HL-60/S4 treated with retinoic acid at 250 ng/mL for 4 days and 3 days (cell line): ENCODE measurements around the gene GALNT10.

ENCODE experiments used
- in situ Hi-C: fragments of 300-500 bp; cut with MboI; formaldehyde crosslinking; loops from 2 replicates; pipeline ENCODE4 v1.7.0; 2022; ENCODE audit warnings: low sequenced_read_pairs

The GALNT10 gene

GRCh38 chr5:154316223-154316935 lies 125.8 kb downstream of the GALNT10 start:
- in situ Hi-C loops, result no loop called here

- in situ Hi-C loops, result no loop called here
Measured at GRCh38 chr5:154317916-154318315, 127.4 kb downstream of the GALNT10 start.

- in situ Hi-C loops, result no loop called here
Measured at GRCh38 chr5:154318691-154319090, 128.2 kb downstream of the GALNT10 start.

- in situ Hi-C loops, result no loop called here
Measured at GRCh38 chr5:154319736-154320135, 129.2 kb downstream of the GALNT10 start.

GRCh38 chr5:154320224-154321089 lies 129.9 kb downstream of the GALNT10 start:
- in situ Hi-C loops, result no loop called here

GRCh38 chr5:154321546-154321945 lies 131.0 kb downstream of the GALNT10 start:
- in situ Hi-C loops, result no loop called here

GRCh38 chr5:154324033-154324432 lies 133.5 kb downstream of the GALNT10 start:
- in situ Hi-C loops, result no loop called here

- in situ Hi-C loops, result no loop called here
Measured at GRCh38 chr5:154325566-154325965, 135.0 kb downstream of the GALNT10 start.

GRCh38 chr5:154329062-154329461 lies 138.5 kb downstream of the GALNT10 start:
- in situ Hi-C loops, result no loop called here

- in situ Hi-C loops, result no loop called here
Measured at GRCh38 chr5:154329519-154330040, 139.0 kb downstream of the GALNT10 start.

- in situ Hi-C loops, result no loop called here
Measured at GRCh38 chr5:154330097-154330667, 139.6 kb downstream of the GALNT10 start.

GRCh38 chr5:154331232-154331631 lies 140.7 kb downstream of the GALNT10 start:
- in situ Hi-C loops, result no loop called here

- in situ Hi-C loops, result no loop called here
Measured at GRCh38 chr5:154331924-154332323, 141.4 kb downstream of the GALNT10 start.

GRCh38 chr5:154332451-154332850 lies 141.9 kb downstream of the GALNT10 start:
- in situ Hi-C loops, result no loop called here

- in situ Hi-C loops, result no loop called here
Measured at GRCh38 chr5:154333016-154333415, 142.5 kb downstream of the GALNT10 start.

GRCh38 chr5:154334406-154335064 lies 144.0 kb downstream of the GALNT10 start:
- in situ Hi-C loops, result no loop called here

- in situ Hi-C loops, result no loop called here
Measured at GRCh38 chr5:154335065-154335448, 144.5 kb downstream of the GALNT10 start.

GRCh38 chr5:154341620-154342019 lies 151.1 kb downstream of the GALNT10 start:
- in situ Hi-C loops, result no loop called here

GRCh38 chr5:154342211-154342610 lies 151.7 kb downstream of the GALNT10 start:
- in situ Hi-C loops, result no loop called here

GRCh38 chr5:154342963-154343362 lies 152.4 kb downstream of the GALNT10 start:
- in situ Hi-C loops, result no loop called here

- in situ Hi-C loops, result no loop called here
Measured at GRCh38 chr5:154344461-154344860, 153.9 kb downstream of the GALNT10 start.
